Measurements from ENCODE around the gene TRIM13. TPM values are rescaled to one million over a fixed set of nuclear protein-coding genes. Genes with fewer than 3 reads are reported as not detected.

The TRIM13 gene
- total RNA-seq, 1 donor from 2014 or later, result 34.9 TPM

- TF ChIP-seq, protein P1, sequence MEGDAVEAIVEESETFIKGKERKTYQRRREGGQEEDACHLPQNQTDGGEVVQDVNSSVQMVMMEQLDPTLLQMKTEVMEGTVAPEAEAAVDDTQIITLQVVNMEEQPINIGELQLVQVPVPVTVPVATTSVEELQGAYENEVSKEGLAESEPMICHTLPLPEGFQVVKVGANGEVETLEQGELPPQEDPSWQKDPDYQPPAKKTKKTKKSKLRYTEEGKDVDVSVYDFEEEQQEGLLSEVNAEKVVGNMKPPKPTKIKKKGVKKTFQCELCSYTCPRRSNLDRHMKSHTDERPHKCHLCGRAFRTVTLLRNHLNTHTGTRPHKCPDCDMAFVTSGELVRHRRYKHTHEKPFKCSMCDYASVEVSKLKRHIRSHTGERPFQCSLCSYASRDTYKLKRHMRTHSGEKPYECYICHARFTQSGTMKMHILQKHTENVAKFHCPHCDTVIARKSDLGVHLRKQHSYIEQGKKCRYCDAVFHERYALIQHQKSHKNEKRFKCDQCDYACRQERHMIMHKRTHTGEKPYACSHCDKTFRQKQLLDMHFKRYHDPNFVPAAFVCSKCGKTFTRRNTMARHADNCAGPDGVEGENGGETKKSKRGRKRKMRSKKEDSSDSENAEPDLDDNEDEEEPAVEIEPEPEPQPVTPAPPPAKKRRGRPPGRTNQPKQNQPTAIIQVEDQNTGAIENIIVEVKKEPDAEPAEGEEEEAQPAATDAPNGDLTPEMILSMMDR (IDR thresholded peaks at IDR 0.05; ENCODE audit: unreplicated experiment), result no peak
- Mint-ChIP-seq H3K27ac (ENCODE audit: unreplicated experiment) (no peak overlapping the region), H3K36me3 (ENCODE audit: low read depth, unreplicated experiment) (no peaks in the 10 kb centered on the region), H3K27me3 (ENCODE audit: unreplicated experiment) (peaks cover 1% of the 10 kb centered on the region), H3K9me3 (ENCODE audit: unreplicated experiment) (no peaks in the 10 kb centered on the region), H3K4me3 (ENCODE audit: unreplicated experiment) (no peak overlapping the region), H3K4me1 (ENCODE audit: unreplicated experiment) (no peaks in the 10 kb centered on the region)
- DNase-seq (ENCODE audit: low spot score), result no peak
Measured at GRCh38 chr13:49954674-49955455, 42.0 kb upstream of the TRIM13 start.

DNA sequence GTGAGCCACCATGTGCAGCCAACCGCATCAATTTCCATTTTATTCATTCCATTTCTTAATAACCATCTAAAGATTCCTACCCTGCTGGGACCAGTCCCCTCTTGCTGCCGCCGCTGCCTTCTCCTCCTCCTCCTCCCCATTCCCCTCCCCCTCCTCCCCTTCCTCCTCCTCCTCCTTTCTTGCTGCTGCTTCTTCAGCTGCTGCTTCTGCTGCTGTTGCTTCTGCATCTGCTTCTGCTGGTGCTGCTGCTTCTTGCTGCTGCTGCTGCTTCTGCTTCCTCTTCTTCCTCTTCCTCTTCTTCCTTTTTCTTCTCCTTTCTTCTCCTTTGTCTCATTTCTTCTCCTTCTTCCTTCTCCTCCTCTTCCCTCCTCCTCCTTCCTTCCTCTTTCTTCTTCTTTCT is 40.7 kb upstream of the TRIM13 start:
- no peak for DNase-seq (ENCODE audit: low spot score)
- H3K36me3 Mint-ChIP-seq (ENCODE audit: low read depth, unreplicated experiment), result no peaks in the 10 kb centered on the region
- no peaks in the 10 kb centered on the region for H3K9me3 Mint-ChIP-seq (ENCODE audit: unreplicated experiment)
- no peak overlapping the region for H3K27ac Mint-ChIP-seq (ENCODE audit: unreplicated experiment)
- peaks cover 1% of the 10 kb centered on the region for H3K27me3 Mint-ChIP-seq (ENCODE audit: unreplicated experiment)
- TF ChIP-seq, protein P1 (IDR thresholded peaks at IDR 0.05; ENCODE audit: unreplicated experiment), result no peak
- no peak overlapping the region for H3K4me3 Mint-ChIP-seq (ENCODE audit: unreplicated experiment)
- no peaks in the 10 kb centered on the region for H3K4me1 Mint-ChIP-seq (ENCODE audit: unreplicated experiment)

DNA sequence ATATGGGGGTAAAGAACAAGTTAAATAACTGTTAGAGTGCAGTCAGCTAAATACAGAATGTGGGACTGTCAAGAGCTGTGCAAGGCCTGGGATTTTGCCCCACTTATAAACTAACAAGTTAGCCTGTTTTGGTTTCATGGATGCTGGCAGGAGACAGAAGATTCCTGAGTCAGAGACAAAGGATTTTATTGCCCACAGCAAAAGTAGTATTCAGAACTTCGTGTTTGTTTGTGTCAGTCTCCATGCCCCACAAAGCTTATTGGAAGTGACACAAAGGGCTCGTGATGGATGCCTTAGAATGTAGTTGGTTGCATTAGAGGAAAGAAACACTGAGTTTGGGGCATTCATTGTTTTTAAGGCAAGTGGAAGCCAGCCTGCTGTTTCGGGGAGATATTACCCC is 38.5 kb upstream of the TRIM13 start:
- Mint-ChIP-seq H3K4me3 (ENCODE audit: unreplicated experiment) (no peak overlapping the region), H3K27me3 (ENCODE audit: unreplicated experiment) (peaks cover 1% of the 10 kb centered on the region), H3K27ac (ENCODE audit: unreplicated experiment) (no peak overlapping the region), H3K4me1 (ENCODE audit: unreplicated experiment) (no peaks in the 10 kb centered on the region), H3K36me3 (ENCODE audit: low read depth, unreplicated experiment) (no peaks in the 10 kb centered on the region), H3K9me3 (ENCODE audit: unreplicated experiment) (no peaks in the 10 kb centered on the region)
- no peak for DNase-seq (ENCODE audit: low spot score)
- TF ChIP-seq, protein P1 (IDR thresholded peaks at IDR 0.05; ENCODE audit: unreplicated experiment), result no peak

DNA sequence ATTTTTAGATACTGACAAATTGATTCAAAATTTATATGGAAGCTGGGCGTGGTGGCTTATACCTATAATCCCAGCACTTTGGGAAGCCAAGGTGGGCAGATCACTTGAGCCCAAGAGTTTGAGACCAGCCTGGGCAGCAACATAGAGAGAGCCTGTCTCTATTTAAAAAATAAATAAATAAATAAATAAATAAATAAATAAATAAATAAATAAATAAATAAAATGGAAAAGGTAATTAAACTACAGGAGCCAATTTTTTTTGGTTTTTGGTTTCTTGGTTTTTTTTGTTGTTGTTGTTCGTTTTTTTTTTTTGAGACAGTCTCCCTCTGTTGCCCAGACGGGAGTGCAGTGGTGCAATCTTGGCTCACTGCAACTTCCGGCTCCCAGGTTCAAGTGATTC is 29.4 kb upstream of the TRIM13 start:
- no peak for DNase-seq (ENCODE audit: low spot score)
- Mint-ChIP-seq H3K4me1 (ENCODE audit: unreplicated experiment) (no peaks in the 10 kb centered on the region), H3K4me3 (ENCODE audit: unreplicated experiment) (no peak overlapping the region), H3K27ac (ENCODE audit: unreplicated experiment) (no peak overlapping the region), H3K36me3 (ENCODE audit: low read depth, unreplicated experiment) (no peaks in the 10 kb centered on the region), H3K27me3 (ENCODE audit: unreplicated experiment) (peaks cover 1% of the 10 kb centered on the region), H3K9me3 (ENCODE audit: unreplicated experiment) (no peaks in the 10 kb centered on the region)
- TF ChIP-seq, protein P1 (IDR thresholded peaks at IDR 0.05; ENCODE audit: unreplicated experiment), result no peak

GRCh38 chr13:49972709-49973108 is 24.1 kb upstream of the TRIM13 start:
- Mint-ChIP-seq H3K4me3 (ENCODE audit: unreplicated experiment) (no peak overlapping the region), H3K27ac (ENCODE audit: unreplicated experiment) (no peak overlapping the region), H3K9me3 (ENCODE audit: unreplicated experiment) (no peaks in the 10 kb centered on the region), H3K36me3 (ENCODE audit: low read depth, unreplicated experiment) (no peaks in the 10 kb centered on the region), H3K4me1 (ENCODE audit: unreplicated experiment) (no peaks in the 10 kb centered on the region), H3K27me3 (ENCODE audit: unreplicated experiment) (no peaks in the 10 kb centered on the region)
- TF ChIP-seq, protein P1 (IDR thresholded peaks at IDR 0.05; ENCODE audit: unreplicated experiment), result no peak
- DNase-seq (ENCODE audit: low spot score), result no peak
